ENCODE measurements around the gene ANTXR1.

ANTXR1 gene

GRCh38 chr2:69074918-69075317, 61.9 kb downstream of the ANTXR1 start:
- no peak for DNase-seq (ENCODE audit: low spot score)

- no peak for DNase-seq (ENCODE audit: low spot score)
Observed at GRCh38 chr2:69075486-69075885, 62.5 kb downstream of the ANTXR1 start.

DNA sequence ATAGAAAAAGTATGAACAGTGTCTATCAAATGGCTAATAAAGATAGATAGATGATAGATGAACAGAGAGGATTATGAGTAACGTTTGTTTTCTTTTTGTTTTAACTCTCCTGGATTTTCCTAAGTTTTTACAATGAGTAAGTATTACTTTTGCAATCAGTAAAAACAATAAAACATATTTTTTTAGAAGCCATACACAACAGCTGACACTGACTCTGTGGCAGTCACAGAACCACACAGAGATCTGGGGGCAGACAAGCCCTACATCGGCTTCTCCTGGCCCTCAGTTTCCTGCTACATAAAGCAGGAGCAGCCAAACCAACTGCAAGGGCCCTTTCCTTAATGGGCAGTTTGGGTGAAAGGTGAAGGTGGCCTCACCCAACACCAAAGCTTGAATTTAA, 63.6 kb downstream of the ANTXR1 start:
- no peak for DNase-seq (ENCODE audit: low spot score)

GRCh38 chr2:69077252-69077950, 64.4 kb downstream of the ANTXR1 start:
- DNase-seq (ENCODE audit: low spot score) = no peak

DNA sequence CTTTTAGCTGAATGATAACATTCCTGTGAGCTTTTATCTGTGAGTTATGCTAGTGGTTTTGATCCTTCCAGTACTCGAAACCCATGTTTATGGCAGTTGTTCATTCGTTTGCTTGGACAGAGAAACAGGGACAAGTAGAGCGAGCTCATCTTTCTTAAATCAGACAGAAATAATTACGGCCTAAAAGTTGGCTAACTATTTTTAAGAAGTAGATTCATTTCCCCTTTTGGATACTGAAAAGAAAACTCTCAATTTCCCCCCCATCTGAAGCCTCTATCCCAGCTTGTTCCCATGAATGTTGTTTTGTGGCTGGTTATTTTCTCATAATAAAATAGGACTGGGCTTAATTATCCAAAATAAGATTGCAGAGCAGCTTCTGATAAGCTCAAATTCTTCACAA, 67.1 kb downstream of the ANTXR1 start:
- DNase-seq (ENCODE audit: low spot score) = no peak

DNA sequence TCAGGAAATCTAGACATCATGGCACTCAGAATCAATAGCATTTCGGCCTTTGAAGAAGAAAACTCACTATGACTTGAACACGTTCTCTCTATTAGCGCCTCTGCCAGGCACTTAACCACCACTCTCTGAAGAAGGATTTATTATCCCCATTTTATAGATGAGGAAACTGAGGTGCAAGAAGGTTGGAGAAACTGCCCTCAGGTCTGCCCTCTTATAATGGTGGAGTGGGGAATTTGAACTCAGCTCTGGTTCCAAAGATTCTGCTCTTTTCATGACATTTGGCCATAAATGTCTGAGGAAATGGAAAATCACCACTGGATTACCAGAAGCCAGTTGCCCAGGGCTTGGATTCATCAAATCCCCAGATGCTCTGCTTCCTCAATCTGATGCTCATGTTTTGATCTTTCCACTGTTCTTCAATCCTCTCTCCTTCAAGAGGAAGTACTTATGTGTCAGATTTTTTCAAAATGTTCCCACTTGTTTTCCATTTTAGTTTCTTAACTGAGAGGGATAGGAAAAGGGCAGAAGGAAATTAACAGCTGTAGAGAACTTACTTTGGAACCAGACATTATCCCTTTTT, 68.1 kb downstream of the ANTXR1 start:
- no peak for DNase-seq (ENCODE audit: low spot score)

DNA sequence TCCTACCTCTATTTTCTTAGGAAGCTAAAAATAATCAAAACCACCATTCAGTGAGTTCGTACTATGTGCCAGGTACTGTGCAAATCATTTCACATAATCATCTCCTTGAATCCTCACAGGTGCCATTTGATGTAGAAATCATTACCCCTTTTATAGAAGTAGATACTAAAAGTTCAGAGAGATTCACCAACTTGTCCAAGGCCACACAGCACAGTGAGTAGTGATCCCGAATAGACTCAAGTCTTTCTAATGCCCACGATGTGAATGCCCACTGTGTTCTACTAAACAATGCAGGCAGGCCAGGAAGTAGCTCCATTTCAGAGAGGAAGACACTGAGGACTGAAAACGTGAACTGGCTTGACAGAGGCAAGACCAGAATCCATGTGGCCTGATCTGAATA, 68.8 kb downstream of the ANTXR1 start:
- no peak for DNase-seq (ENCODE audit: low spot score)

GRCh38 chr2:69082430-69082997, 69.5 kb downstream of the ANTXR1 start:
- DNase-seq (ENCODE audit: low spot score) = no peak

GRCh38 chr2:69083235-69083748, 70.3 kb downstream of the ANTXR1 start:
- no peak for DNase-seq (ENCODE audit: low spot score)

GRCh38 chr2:69084492-69084891, 71.5 kb downstream of the ANTXR1 start:
- DNase-seq (ENCODE audit: low spot score) = no peak

GRCh38 chr2:69086466-69086865, 73.5 kb downstream of the ANTXR1 start:
- no peak for DNase-seq (ENCODE audit: low spot score)

DNA sequence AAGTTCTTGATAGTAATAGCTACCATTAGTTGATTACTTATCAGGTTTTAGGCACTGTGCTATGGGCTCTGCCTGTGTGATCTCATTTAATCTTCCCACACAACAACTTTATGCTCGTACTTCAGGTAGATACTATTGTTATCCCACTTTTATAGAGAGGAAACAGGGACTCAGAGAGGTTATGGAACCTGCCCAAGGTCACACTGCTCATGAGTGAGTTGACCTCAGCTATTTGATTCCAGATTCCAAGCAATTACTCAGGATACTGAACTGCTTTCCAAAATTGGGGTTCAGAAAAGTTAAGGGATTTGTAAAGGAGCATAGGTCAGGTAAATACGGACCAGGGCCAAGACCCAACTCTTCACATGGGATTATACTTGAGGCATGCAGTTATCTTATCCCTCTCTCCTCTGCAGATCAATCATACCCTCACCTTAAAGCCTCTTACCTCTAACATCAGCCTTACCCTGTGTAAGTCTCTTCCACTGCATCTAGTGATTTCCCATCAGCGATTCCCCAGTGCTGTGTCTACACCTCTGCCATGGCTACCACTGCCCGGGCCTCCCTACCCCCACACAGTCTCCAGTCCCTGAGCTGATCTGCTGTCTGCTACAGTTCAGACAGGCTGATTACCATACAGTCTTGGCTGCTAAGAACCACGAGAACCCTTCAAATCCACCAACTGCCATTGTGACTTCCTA, 74.4 kb downstream of the ANTXR1 start:
- no peak for DNase-seq (ENCODE audit: low spot score)

- DNase-seq (ENCODE audit: low spot score) = no peak
Observed at GRCh38 chr2:69087912-69088240, 74.9 kb downstream of the ANTXR1 start.

DNA sequence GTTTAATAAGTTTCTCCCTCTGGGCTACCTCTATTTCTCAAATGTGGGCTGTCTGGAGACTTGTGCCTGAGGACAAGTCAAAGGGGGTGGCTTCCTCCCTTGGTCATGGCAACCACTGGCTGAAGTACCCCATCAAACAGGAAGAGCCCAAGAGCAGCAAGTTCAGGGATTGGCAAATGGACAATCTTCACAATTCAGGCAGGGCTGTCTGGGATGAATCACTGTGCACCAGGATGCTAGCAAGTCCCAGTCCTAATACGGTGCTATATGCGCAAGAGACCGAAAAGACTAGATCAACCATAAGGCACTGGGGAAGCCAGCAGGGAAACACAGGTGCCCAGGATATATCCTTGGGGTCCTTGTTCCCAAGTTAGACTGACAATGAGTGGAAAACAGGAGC, 75.5 kb downstream of the ANTXR1 start:
- no peak for DNase-seq (ENCODE audit: low spot score)

DNA sequence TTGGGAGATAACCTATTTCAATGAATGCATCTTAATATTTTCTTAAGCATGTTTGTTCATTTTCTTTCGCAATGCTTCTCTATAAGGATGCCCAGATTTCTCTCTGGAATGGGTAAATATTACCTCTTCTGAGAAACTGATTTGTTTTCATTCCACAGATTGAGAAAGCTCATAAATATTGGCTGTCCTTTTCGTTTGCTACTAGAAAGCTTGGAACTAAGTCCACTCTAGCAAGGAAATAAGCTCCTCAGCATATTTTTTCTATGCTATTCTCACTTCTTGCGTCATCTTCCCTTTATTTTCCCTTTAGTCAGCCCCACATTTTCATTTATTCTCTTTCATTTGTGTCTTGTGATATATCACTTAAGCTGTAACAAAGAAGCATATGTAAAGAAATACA, 76.3 kb downstream of the ANTXR1 start:
- no peak for DNase-seq (ENCODE audit: low spot score)

DNA sequence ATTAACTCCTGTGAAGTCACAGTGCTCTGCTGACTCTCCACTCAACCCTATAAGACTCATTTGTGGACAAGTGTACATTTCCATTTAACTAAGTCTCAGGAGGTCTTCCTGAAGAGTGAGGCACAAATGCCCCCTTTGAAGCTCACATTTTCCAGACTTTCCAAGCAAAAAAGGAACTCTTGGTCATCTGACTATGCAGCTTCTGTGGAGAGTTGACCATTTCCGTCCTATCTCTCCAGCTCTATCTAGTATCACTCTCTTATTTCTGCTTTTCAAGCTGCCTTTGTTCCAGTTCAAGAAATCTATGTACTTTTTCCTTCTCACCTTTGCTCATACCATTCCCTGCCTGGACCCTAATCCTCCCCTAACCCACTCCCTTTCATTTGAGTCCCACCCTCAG, 77.0 kb downstream of the ANTXR1 start:
- peak; percentile 50 for DNase-seq (ENCODE audit: low spot score)

GRCh38 chr2:69090820-69091219, 77.8 kb downstream of the ANTXR1 start:
- DNase-seq (ENCODE audit: low spot score) = no peak

GRCh38 chr2:69092857-69093256, 79.9 kb downstream of the ANTXR1 start:
- DNase-seq (ENCODE audit: low spot score) = no peak

DNA sequence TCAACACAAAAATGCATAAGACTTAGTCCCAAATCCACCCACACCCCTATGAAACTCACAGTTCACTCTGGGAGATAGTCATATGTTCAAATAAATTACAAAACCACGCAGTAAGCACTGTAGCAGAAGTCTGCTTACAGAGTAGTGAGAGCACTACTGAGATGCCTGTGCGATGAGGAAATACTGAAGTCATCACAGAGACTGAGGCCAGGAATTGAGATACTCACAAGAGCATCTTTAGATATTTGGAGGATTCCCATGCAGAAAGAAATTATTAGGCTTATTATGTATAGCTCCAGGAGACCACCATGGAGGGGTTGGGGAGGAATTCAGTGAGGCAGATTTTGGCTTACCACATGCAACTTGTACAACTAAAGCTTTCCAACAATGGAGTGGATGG, 82.3 kb downstream of the ANTXR1 start:
- DNase-seq (ENCODE audit: low spot score) = peak; percentile 62

- no peak for DNase-seq (ENCODE audit: low spot score)
Observed at GRCh38 chr2:69096326-69097095, 83.5 kb downstream of the ANTXR1 start.

DNA sequence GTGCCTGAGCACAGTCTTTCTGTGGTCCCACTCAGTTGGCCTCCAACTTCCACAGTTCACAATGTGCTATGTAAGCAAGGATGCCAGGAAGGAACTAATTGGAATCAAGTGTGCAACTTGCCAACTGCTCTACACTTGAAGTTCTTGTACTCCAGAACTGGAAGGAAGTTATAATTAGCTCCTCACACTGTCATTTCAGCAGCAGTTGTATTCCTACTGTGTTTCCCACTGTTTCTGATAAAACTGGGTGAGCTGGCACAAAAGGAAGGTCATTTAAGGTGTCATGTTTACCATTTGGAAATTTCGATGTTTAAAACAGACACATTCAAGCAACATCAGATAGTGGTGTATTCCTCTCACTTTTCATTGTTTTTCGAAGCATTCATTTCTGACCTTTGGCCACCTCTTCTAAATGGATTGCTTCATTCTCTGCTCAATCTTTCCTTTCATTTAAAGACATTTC, 84.2 kb downstream of the ANTXR1 start:
- DNase-seq (ENCODE audit: low spot score) = peak; percentile 80

All from Ammon's horn (tissue), 1 donor.